Measurements from ENCODE around the gene SESTD1. TPM values are rescaled to one million over a fixed set of nuclear protein-coding genes. Genes with fewer than 3 reads are reported as not detected.

The SESTD1 gene, protein sequence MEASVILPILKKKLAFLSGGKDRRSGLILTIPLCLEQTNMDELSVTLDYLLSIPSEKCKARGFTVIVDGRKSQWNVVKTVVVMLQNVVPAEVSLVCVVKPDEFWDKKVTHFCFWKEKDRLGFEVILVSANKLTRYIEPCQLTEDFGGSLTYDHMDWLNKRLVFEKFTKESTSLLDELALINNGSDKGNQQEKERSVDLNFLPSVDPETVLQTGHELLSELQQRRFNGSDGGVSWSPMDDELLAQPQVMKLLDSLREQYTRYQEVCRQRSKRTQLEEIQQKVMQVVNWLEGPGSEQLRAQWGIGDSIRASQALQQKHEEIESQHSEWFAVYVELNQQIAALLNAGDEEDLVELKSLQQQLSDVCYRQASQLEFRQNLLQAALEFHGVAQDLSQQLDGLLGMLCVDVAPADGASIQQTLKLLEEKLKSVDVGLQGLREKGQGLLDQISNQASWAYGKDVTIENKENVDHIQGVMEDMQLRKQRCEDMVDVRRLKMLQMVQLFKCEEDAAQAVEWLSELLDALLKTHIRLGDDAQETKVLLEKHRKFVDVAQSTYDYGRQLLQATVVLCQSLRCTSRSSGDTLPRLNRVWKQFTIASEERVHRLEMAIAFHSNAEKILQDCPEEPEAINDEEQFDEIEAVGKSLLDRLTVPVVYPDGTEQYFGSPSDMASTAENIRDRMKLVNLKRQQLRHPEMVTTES
- total RNA-seq = 13.3 and 15.3 TPM in 2 replicates

GRCh38 chr2:179264368-179265081 is at the start of gene SESTD1:
TSS of gene SESTD1 (minus strand) at chr2:179264832. CDS start at chr2:179191841, 72,991 bp downstream.

Other genes starting within 250 kb of the SESTD1 start
- gene CCDC141, start 214.7 kb downstream of the SESTD1 start, total RNA-seq = 0.13 and 0.44 TPM in 2 replicates

Data from mammary microvascular endothelial cell (primary cell).